Retinal pigment epithelial cell (primary cell): Measurements from ENCODE around the gene SCNN1A.

Source experiments
- DNase-seq: peaks from one replicate; pipeline ENCODE4 v3.0.0-alpha.2; 2010; ENCODE audit warnings: low read depth
- H3K4me3 ChIP-seq: 2 replicates; pipeline ENCODE4 v1.5.1; 2011; ENCODE audit warnings: mild to moderate bottlenecking, low read length, control low read depth, moderate library complexity
- TF ChIP-seq, protein P1 (sequence below): conservative IDR thresholded peaks from 2 replicates; pipeline ENCODE4 v1.5.1; 2011; ENCODE audit warnings: low read depth, low read length, control low read depth, inconsistent platforms

Gene SCNN1A

DNA sequence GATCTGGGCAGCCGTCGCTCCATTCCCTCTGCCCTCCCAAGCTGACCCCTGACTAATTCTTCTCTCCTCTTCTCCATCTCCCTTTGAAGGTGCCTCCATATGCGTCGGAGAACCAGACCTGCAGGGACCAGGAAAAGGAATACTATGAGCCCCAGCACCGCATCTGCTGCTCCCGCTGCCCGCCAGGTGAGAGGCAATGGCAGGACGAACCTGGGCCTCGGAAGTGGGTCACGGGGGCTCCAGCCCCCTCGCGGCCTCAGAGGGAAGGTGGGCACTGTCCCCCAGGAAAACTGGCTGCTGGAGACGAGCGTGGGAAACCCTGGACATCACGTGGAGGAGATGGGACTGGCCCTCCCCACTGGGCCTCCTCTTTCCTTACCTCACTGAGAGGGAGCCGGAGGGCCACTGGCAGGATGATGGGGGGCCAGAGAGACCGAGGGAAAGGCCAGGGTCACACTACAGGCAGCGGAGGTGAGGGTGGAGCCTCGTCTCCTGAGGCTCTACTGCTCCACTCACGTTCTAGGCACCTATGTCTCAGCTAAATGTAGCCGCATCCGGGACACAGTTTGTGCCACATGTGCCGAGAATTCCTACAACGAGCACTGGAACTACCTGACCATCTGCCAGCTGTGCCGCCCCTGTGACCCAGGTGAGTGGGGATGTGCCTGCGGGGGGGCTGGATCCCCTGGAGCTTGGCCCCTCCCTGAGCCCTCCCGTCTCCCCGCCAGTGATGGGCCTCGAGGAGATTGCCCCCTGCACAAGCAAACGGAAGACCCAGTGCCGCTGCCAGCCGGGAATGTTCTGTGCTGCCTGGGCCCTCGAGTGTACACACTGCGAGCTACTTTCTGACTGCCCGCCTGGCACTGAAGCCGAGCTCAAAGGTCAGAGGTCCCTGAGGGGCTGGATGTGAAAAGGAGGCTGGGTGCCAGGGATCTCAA is 9.4 kb upstream of the SCNN1A start:
- TF ChIP-seq, protein P1, sequence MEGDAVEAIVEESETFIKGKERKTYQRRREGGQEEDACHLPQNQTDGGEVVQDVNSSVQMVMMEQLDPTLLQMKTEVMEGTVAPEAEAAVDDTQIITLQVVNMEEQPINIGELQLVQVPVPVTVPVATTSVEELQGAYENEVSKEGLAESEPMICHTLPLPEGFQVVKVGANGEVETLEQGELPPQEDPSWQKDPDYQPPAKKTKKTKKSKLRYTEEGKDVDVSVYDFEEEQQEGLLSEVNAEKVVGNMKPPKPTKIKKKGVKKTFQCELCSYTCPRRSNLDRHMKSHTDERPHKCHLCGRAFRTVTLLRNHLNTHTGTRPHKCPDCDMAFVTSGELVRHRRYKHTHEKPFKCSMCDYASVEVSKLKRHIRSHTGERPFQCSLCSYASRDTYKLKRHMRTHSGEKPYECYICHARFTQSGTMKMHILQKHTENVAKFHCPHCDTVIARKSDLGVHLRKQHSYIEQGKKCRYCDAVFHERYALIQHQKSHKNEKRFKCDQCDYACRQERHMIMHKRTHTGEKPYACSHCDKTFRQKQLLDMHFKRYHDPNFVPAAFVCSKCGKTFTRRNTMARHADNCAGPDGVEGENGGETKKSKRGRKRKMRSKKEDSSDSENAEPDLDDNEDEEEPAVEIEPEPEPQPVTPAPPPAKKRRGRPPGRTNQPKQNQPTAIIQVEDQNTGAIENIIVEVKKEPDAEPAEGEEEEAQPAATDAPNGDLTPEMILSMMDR, result no peak
- no peak for DNase-seq
- peak overlapping the region; percentile 33 for H3K4me3 ChIP-seq

GRCh38 chr12:6383572-6384498 is 8.5 kb upstream of the SCNN1A start, which contains the start of gene LTBR:
TSS of gene LTBR (plus strand) at chr12:6384162. CDS start at chr12:6384359, 197 bp downstream.
- H3K4me3 ChIP-seq, result peak within 1 kb of the TSS; percentile 33
- TF ChIP-seq, protein P1, result no peak
- DNase-seq, result no peak

DNA sequence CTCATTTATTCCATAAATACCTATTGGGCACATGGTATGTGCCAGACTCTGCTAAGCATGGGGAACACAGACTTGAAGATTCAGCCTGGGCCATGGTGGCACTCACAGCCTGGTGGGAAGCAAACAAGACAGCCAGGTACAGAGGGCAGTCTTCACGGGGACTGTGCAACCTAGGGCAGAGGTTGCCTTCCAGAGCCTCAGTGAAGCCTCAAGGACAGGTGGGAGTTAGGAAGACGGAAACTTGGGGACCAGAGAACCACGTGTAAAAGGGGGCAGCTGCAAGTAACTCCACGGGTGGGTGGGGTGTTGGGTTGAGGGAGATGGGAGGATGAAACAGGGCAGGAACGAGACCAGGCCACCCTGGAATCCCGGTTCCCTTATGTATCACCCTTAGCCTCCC is 7.6 kb upstream of the SCNN1A start:
- H3K4me3 ChIP-seq, result no peak overlapping the region
- no peak for DNase-seq
- TF ChIP-seq, protein P1, result no peak

- no peak overlapping the region for H3K4me3 ChIP-seq
- no peak for DNase-seq
These were observed 7.0 kb upstream of the SCNN1A start for GRCh38 chr12:6382371-6382770.

GRCh38 chr12:6380141-6381121 is 5.1 kb upstream of the SCNN1A start:
- H3K4me3 ChIP-seq, result no peak overlapping the region
- no peak for DNase-seq
- TF ChIP-seq, protein P1, result no peak

More at GRCh38 chr12:6382371-6382770, 7.0 kb upstream of the SCNN1A start:
- TF ChIP-seq, protein P1, result no peak
